ENCODE results near the gene LRRC59.
"Not testable (repeated sequence)": the region's sequence is repeated elsewhere in the genome, so short reads cannot be mapped to it uniquely, and the experiment has no call there.

Gene LRRC59

DNA sequence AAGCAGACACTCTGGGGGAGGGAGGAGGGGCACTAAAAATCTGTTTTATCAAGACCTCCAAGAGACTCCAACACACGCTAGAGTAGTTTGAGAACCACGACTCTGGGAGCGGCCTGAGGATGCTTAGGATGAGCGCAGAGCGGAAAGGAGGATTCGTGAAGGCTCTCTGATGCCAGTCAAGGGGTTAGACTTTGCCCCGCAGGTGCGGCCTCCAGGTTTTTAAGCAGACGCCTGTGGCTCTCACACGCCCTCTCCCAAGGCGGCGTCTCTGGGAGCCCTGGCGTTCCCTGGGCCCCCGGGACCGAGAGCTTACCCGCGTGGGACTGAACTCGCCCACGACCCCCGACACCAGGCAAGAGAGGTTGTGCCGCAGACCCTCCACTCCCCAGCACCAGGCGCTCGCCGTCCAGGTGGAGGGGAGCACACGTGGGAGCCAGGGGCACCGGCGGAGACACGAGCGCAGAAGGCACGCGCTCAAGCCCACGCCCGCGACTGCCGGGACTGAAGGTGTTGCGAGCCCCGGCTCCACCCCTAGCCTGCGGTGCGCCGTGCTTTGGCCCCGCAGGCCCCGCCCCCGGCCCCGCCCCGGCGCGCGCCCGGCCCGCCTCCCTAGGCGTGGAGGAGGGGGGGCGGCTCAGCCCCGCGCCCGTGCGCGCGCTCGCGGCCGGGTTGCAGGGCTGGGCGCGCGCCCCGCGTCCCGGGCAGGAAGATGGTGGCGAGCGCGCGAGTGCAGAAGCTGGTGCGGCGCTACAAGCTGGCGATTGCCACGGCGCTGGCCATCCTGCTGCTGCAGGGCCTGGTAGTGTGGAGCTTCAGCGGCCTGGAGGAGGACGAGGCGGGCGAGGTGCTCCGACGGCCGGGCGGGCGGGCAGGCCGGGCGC is 51.7 kb downstream of the LRRC59 start, which contains the start of gene XYLT2:
XYLT2 (plus strand) TSS at position 695 of the 881 bp plus-strand sequence; CDS start at position 710, 15 bp downstream.
- peak; percentile 90 to 94 for DNase-seq

DNA sequence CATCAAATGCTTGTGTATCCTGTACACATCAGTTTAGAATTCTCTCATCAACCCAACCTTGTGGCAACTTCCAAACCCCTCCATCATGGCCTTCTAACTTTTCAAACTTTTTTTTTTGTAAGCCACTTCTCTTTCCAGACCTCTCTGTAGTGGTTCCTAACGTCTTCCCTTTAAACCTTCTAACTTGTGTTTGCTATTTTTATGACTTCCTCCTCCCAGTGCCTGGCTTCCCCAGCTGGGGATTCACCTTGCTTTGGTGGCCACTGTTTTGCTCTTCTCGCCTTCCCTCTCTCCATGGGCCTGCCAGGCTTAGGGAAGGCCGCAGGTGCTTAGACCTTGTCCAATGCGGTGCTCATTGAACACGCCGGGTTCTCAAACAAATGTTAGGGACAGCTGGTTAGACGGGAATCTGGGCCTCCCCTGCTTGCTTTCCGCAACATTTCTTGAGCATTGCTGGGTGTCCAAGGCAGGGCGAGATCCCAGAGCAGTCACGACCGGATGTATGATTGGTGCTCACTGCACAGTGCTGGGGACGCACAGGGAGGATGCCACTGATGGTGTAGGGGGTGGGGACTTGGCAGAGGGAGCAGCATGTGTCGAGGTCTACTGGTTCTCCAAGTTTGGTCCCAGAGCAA is 52.5 kb downstream of the LRRC59 start:
- no peak for DNase-seq

DNA sequence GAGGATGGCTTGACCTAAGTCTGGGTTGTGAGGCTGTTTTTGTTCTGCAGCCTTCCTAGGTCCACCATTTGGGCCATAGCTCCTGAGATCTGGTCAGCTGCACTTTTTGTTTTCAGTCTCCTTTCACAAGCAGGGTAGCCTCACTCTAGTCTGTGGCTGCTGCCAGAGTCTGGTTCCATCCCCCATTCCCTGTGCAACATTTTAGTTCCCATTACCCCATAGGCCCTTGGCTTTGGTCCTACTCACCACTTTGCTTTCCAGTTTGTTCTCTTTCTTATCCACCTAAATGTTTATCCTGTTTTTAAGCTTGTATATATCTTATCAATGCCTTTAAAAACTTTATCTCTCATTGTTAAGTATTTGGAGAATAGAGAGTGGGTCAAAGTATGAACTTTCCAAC is 57.9 kb downstream of the LRRC59 start:
- no peak for DNase-seq

DNA sequence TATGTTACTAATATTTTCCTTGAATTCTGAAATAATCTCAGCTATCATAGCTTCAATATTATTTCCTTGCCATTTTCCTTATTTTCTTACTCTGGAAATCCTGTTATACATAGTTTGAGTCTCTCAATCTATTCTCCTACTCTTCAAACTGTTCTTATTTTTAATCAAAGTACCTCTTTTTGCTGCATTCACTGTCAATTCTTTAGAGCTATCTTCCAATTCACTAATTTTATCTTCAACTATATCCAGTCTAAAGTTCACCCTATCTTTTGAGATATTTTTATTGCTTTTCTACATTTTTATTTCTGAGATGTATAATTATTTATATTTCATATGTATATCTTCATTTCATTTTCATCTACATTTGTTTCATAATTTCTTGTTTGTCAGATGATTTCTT is 58.7 kb downstream of the LRRC59 start:
- DNase-seq, result no peak

DNA sequence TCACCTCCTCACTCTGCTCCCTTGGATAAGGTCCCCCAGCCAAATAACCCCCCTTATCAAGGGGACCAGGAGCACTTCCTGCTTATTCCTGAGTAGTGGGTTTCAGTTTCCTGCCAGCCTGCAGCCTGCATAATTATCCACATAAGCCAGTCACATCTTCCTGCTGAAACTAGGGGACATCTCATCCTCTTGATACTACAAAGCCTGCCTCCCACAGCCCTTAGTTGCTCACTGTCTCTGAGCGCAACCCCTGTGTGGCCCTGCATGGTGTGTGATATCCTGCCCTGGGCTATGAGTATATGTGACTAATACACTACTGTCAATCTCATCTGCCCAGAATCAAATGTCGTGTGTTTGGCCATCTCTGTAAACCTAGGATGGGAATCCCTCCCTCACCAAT is 59.4 kb downstream of the LRRC59 start:
- DNase-seq, result no peak

DNA sequence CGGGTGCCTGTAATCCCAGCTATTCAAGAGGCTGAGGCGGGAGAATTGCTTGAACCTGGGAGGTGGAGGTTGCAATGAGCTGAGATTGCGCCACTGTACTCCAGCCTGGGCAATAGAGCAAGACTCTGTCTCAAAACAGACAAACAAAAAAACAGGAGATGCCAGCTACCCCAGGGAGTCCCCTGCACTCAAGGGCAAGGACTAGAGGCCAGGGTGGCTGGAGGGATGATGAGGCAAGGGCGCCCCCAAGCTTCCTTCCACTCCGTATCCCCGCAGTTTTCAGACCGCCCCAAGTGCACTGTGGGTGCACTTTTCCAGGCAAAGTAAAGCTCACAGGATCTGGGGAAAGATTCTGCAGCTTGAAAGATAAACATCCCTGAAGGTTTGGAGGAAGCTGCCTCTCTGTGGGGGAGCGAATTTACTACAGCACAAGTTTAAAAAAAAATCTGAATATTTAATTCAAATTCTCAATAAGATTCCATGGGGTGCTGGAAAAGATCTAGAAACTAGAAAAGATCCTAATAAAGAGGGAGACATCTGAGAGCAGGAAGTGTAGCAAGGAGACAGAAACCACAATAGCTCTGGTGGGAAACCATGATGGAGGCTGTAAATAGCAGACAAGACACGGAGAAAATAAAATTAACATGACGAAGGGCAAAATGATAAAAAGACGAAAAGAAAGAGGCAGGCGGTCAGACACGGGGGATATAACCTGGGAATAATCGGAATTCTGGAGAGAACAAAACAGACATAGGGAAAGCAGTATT is 63.8 kb downstream of the LRRC59 start:
- not testable (repeated sequence) for DNase-seq

DNA sequence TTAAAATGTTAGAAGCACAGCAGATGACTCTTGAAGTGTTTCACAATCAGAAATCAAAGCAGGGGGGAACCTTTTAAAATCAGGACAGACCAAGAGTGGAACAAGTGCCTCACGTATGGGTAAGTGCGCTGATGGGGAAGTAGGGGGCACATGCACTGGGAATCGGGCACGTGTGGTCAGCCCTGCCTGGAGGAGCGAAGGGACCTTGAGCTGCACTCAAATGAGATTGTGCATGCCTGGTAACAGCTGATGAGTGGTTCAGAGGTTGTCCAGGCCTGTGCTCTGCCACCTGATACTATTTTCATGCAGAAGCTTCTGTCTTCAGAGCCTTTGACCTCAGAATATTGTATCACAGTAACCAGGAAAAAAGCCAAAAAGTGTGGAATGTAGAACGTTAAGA is 65.1 kb downstream of the LRRC59 start:
- DNase-seq, result no peak

Data from stimulated activated CD4-positive, alpha-beta T cell treated with anti-CD3 and anti-CD28 coated beads, Interleukin-2, amount 100 ng/mL, for 24 hours (primary cell).